ENCODE measurements around the gene NCKAP5.

DNA sequence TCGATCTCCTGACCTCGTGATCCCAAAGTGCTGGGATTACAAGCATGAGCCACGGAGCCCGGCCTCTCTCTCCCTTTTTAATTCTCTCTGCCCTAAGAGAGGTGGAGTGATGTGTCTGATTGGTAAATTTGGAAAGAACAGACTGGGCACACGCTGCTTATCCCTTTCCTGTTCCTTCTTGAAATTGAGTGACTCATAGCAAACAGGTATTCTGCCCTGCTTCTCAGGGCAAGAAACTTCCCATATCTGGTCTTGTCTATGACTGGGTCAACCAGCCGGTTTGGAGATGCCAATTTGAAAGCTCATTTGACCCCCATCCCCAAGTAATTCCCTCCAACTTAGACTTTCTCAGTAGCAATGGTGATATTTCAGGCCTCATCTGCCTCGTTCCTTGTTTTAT is 913.3 kb downstream of the NCKAP5 start:
- TF ChIP-seq, protein P1, sequence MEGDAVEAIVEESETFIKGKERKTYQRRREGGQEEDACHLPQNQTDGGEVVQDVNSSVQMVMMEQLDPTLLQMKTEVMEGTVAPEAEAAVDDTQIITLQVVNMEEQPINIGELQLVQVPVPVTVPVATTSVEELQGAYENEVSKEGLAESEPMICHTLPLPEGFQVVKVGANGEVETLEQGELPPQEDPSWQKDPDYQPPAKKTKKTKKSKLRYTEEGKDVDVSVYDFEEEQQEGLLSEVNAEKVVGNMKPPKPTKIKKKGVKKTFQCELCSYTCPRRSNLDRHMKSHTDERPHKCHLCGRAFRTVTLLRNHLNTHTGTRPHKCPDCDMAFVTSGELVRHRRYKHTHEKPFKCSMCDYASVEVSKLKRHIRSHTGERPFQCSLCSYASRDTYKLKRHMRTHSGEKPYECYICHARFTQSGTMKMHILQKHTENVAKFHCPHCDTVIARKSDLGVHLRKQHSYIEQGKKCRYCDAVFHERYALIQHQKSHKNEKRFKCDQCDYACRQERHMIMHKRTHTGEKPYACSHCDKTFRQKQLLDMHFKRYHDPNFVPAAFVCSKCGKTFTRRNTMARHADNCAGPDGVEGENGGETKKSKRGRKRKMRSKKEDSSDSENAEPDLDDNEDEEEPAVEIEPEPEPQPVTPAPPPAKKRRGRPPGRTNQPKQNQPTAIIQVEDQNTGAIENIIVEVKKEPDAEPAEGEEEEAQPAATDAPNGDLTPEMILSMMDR (IDR thresholded peaks at IDR 0.05; ENCODE audit: insufficient read depth, low read depth, low read length) = no peak
- TF ChIP-seq EZH2 (IDR thresholded peaks at IDR 0.05; ENCODE audit: insufficient read depth, low read length) = no peak
